IMR-90 (cell line): Measurements from ENCODE around the gene PGBD5. TPM values are rescaled to one million over a fixed set of nuclear protein-coding genes. Genes with fewer than 3 reads are reported as not detected.

Experiments used
- ATAC-seq: fragments of 200-7000 bp; cut with Tn5 transposase; 2 replicates; pipeline ENCODE4 v1.9.1; 2020; ENCODE audit warnings: low read depth, mild to moderate bottlenecking, moderate library complexity
- BruUV-seq: library from RNA; stranded (reverse); fragments of 400-500 nt; replicated peaks from 2 replicates; lab custom pipeline; 2021; lab: Mats Ljungman, UMichigan
- CTCF ChIA-PET: fragments of 300-600 bp; formaldehyde crosslinking; extraction: SDS; loops from one replicate; lab custom pipeline; 2021; ENCODE audit warnings: antibody characterized with exemption; lab: Yijun Ruan, JAX
- POLR2A ChIA-PET: fragments of 300-600 bp; sonication (Branson Sonifier 250); formaldehyde crosslinking; loops from one replicate; lab custom pipeline; 2022; ENCODE audit warnings: antibody characterized with exemption; ENCODE audit not compliant: unreplicated experiment; lab: Charles Lee
- DNase-seq: peaks from one replicate; pipeline ENCODE4 v3.0.0; 2013
- H2AFZ ChIP-seq: replicated peaks from 2 replicates; pipeline ENCODE3; 2013; ENCODE audit warnings: low read length, mild to moderate bottlenecking; ENCODE audit not compliant: poor library complexity
- H2AK5ac ChIP-seq: 2 replicates; pipeline ENCODE4 v1.6.1; 2013; ENCODE audit warnings: low read depth, low read length, inconsistent platforms
- H2AK9ac ChIP-seq: replicated peaks from 2 replicates; pipeline ENCODE3; 2013; ENCODE audit warnings: mild to moderate bottlenecking, low read depth, low read length, moderate library complexity; ENCODE audit not compliant: poor library complexity
- H2BK120ac ChIP-seq: 2 replicates; pipeline ENCODE4 v1.6.1; 2013; ENCODE audit warnings: low read depth, low read length, inconsistent platforms
- H2BK15ac ChIP-seq: 3 replicates; pipeline ENCODE4 v1.6.1; 2013; ENCODE audit warnings: low read depth, low read length, inconsistent platforms
- H2BK20ac ChIP-seq: 2 replicates; pipeline ENCODE4 v1.6.1; 2013; ENCODE audit warnings: low read depth, mild to moderate bottlenecking, inconsistent platforms, low read length, moderate library complexity
- H2BK5ac ChIP-seq: 2 replicates; pipeline ENCODE4 v1.6.1; 2013; ENCODE audit warnings: mild to moderate bottlenecking, low read depth, low read length, inconsistent platforms; ENCODE audit not compliant: poor library complexity, severe bottlenecking
- H3K14ac ChIP-seq: replicated peaks from 2 replicates; pipeline ENCODE4 v1.6.1; 2013; ENCODE audit warnings: low read depth, low read length, inconsistent platforms
- H3K18ac ChIP-seq: 2 replicates; pipeline ENCODE4 v1.6.1; 2013; ENCODE audit warnings: low read depth, low read length, control low read depth
- H3K23ac ChIP-seq: 2 replicates; pipeline ENCODE4 v1.6.1; 2013; ENCODE audit warnings: low read depth, low read length, inconsistent platforms
- H3K27ac ChIP-seq: 2 replicates; pipeline ENCODE4 v1.5.1; 2013; ENCODE audit warnings: mild to moderate bottlenecking, control low read depth, low read length; ENCODE audit not compliant: insufficient read depth
- H3K27me3 ChIP-seq: 2 replicates; pipeline ENCODE4 v1.6.1; 2013; ENCODE audit warnings: low read length; ENCODE audit not compliant: control insufficient read depth, insufficient read depth
- H3K36me3 ChIP-seq: 2 replicates; pipeline ENCODE4 v1.6.1; 2013; ENCODE audit warnings: low read length, mixed read lengths; ENCODE audit not compliant: control insufficient read depth, insufficient read depth
- H3K4ac ChIP-seq: 2 replicates; pipeline ENCODE4 v1.6.1; 2013; ENCODE audit warnings: low read depth, low read length, inconsistent platforms
- H3K4me1 ChIP-seq: 2 replicates; pipeline ENCODE4 v1.6.1; 2013; ENCODE audit warnings: low read length, mixed read lengths; ENCODE audit not compliant: control insufficient read depth, insufficient read depth
- H3K4me2 ChIP-seq: 2 replicates; pipeline ENCODE4 v1.6.1; 2013; ENCODE audit warnings: low read depth, mild to moderate bottlenecking, control low read depth, low read length, moderate library complexity
- H3K4me3 ChIP-seq: 2 replicates; pipeline ENCODE4 v1.5.1; 2013; ENCODE audit warnings: low read depth, mild to moderate bottlenecking, control low read depth, low read length, moderate library complexity; ENCODE audit not compliant: insufficient read depth
- H3K56ac ChIP-seq: 2 replicates; pipeline ENCODE4 v1.6.1; 2013; ENCODE audit warnings: low read length, inconsistent platforms; ENCODE audit not compliant: insufficient read depth; ENCODE audit errors: extremely low read depth
- H3K79me1 ChIP-seq, 2 experiments: 2 replicates each; pipeline ENCODE4 v1.6.1; 2013; ENCODE audit warnings: low read length in 2 of 2, inconsistent platforms in 1 of 2, low read depth in 1 of 2
- H3K9ac ChIP-seq: 2 replicates; pipeline ENCODE4 v1.6.1; 2013; ENCODE audit warnings: low read depth, low read length, control low read depth
- H3K9me1 ChIP-seq: 2 replicates; pipeline ENCODE4 v1.6.1; 2013; ENCODE audit warnings: low read length, inconsistent platforms; ENCODE audit not compliant: insufficient read depth
- H3K9me3 ChIP-seq: 2 replicates; pipeline ENCODE4 v1.6.1; 2013; ENCODE audit warnings: low read length; ENCODE audit not compliant: control insufficient read depth, insufficient read depth
- H4K20me1 ChIP-seq: 2 replicates; pipeline ENCODE4 v1.6.1; 2013; ENCODE audit warnings: low read length, inconsistent platforms; ENCODE audit not compliant: insufficient read depth
- H4K5ac ChIP-seq: 2 replicates; pipeline ENCODE4 v1.6.1; 2013; ENCODE audit warnings: mild to moderate bottlenecking, low read depth, low read length, control low read depth
- H4K8ac ChIP-seq, 2 experiments: 2 replicates each; pipeline ENCODE4 v1.6.1; 2013; ENCODE audit warnings: low read depth in 2 of 2, low read length in 2 of 2, control low read depth in 1 of 2, inconsistent platforms in 1 of 2
- H4K91ac ChIP-seq: 2 replicates; pipeline ENCODE4 v1.6.1; 2013; ENCODE audit warnings: low read depth, low read length, inconsistent platforms; ENCODE audit not compliant: insufficient read depth
- BHLHE40 ChIP-seq: fragments of 150-350 bp; IDR thresholded peaks from 2 replicates; pipeline ENCODE4 v1.6.1; 2016; ENCODE audit warnings: mild to moderate bottlenecking, low read depth, low read length
- CEBPB ChIP-seq: IDR thresholded peaks from 2 replicates; pipeline ENCODE4 v1.6.1; 2012; ENCODE audit warnings: low read depth, low read length, improper control_type of control experiment
- CHD1 ChIP-seq: IDR thresholded peaks from 2 replicates; pipeline ENCODE4 v1.6.1; 2012; ENCODE audit warnings: low read depth, low read length, improper control_type of control experiment
- ELK1 ChIP-seq: fragments of 150-350 bp; IDR thresholded peaks from 2 replicates; pipeline ENCODE4 v1.6.1; 2016; ENCODE audit warnings: low read depth, mild to moderate bottlenecking, low read length, moderate library complexity, borderline replicate concordance
- FOS ChIP-seq: fragments of 150-350 bp; IDR thresholded peaks from 2 replicates; pipeline ENCODE4 v1.6.1; 2016; ENCODE audit warnings: low read depth, low read length
- MAFK ChIP-seq: IDR thresholded peaks from 2 replicates; pipeline ENCODE4 v1.6.1; 2012; ENCODE audit warnings: low read depth, low read length, improper control_type of control experiment
- MAZ ChIP-seq: IDR thresholded peaks from 2 replicates; pipeline ENCODE4 v1.6.1; 2012; ENCODE audit warnings: low read depth, mild to moderate bottlenecking, low read length, improper control_type of control experiment, moderate library complexity, borderline replicate concordance
- MXI1 ChIP-seq: IDR thresholded peaks from 2 replicates; pipeline ENCODE4 v1.6.1; 2012; ENCODE audit warnings: low read depth, mild to moderate bottlenecking, low read length, moderate library complexity, borderline replicate concordance
- NFE2L2 ChIP-seq: fragments of 150-350 bp; IDR thresholded peaks from 2 replicates; pipeline ENCODE4 v1.6.1; 2016; ENCODE audit warnings: low read depth, mild to moderate bottlenecking, low read length
- POLR2A ChIP-seq: IDR thresholded peaks from 2 replicates; pipeline ENCODE4 v1.6.1; 2012; ENCODE audit warnings: mild to moderate bottlenecking, low read depth, low read length
- RAD21 ChIP-seq: IDR thresholded peaks from 2 replicates; pipeline ENCODE4 v1.6.1; 2012; ENCODE audit warnings: low read length, improper control_type of control experiment
- RCOR1 ChIP-seq: IDR thresholded peaks from 2 replicates; pipeline ENCODE4 v1.6.1; 2012; ENCODE audit warnings: mild to moderate bottlenecking, low read length, improper control_type of control experiment; ENCODE audit not compliant: insufficient replicate concordance
- RFX5 ChIP-seq: IDR thresholded peaks from 2 replicates; pipeline ENCODE4 v1.8.0; 2012; ENCODE audit warnings: low read depth, mild to moderate bottlenecking, low read length, moderate library complexity
- SMC3 ChIP-seq: fragments of 150-350 bp; IDR thresholded peaks from 2 replicates; pipeline ENCODE4 v1.6.1; 2016; ENCODE audit warnings: low read depth, mild to moderate bottlenecking, antibody characterized with exemption, low read length, moderate library complexity
- USF2 ChIP-seq: fragments of 150-350 bp; IDR thresholded peaks from 2 replicates; pipeline ENCODE4 v1.6.1; 2017; ENCODE audit warnings: mild to moderate bottlenecking, antibody characterized with exemption, low read length, low read depth
- WGBS, 2 experiments: methylation state at CpG; one replicate each; pipeline versions ENCODE4 v1.1.5 to v1.1.7; 2013; ENCODE audit warnings: missing lambda C conversion rate in 2 of 2; ENCODE audit not compliant: insufficient read length in 1 of 2; ENCODE audit errors: extremely low coverage in 2 of 2; 5-methylcytosine and 5-hydroxymethylcytosine counted together
- dilution Hi-C: fragments of 300-500 bp; cut with HindIII; formaldehyde crosslinking; loops from one replicate; pipeline ENCODE4 v1.14.3; 2018; ENCODE audit warnings: low sequenced_read_pairs; ENCODE audit not compliant: unreplicated experiment
- in situ Hi-C: fragments of 300-500 bp; cut with MboI; formaldehyde crosslinking; loops from 3 replicates; pipeline ENCODE4 v1.14.3; 2019; ENCODE audit warnings: low sequenced_read_pairs, inconsistent platforms, mixed read lengths
- intact Hi-C: fragments of 100-400 bp; cut with micrococcal nuclease; formaldehyde crosslinking; loops from 2 replicates; pipeline ENCODE4 v1.10.0; 2022
- polyA plus RNA-seq, 3 experiments: library from polyadenylated mRNA; depleted of rRNA; stranded (reverse); fragments of >200 nt; gene quantifications; 2 replicates each; pipeline ENCODE4 v1.2.3, GENCODE V29; 2012; ENCODE audit warnings: low replicate concordance in 1 of 3
- total RNA-seq: library from RNA; depleted of rRNA; stranded (reverse); fragments of >200 nt; gene quantifications from 2 replicates; pipeline ENCODE4 v1.2.3, GENCODE V29; 2012
- TF ChIP-seq, protein P1 (sequence below): conservative IDR thresholded peaks from 2 replicates; pipeline ENCODE4 v1.5.1; 2012; ENCODE audit warnings: mild to moderate bottlenecking, low read depth, low read length, improper control_type of control experiment

Gene PGBD5
- total and polyA plus RNA-seq, 2 of the 4 experiments (the other 2 are of a cell fraction): 0.18 to 0.36 TPM

DNA sequence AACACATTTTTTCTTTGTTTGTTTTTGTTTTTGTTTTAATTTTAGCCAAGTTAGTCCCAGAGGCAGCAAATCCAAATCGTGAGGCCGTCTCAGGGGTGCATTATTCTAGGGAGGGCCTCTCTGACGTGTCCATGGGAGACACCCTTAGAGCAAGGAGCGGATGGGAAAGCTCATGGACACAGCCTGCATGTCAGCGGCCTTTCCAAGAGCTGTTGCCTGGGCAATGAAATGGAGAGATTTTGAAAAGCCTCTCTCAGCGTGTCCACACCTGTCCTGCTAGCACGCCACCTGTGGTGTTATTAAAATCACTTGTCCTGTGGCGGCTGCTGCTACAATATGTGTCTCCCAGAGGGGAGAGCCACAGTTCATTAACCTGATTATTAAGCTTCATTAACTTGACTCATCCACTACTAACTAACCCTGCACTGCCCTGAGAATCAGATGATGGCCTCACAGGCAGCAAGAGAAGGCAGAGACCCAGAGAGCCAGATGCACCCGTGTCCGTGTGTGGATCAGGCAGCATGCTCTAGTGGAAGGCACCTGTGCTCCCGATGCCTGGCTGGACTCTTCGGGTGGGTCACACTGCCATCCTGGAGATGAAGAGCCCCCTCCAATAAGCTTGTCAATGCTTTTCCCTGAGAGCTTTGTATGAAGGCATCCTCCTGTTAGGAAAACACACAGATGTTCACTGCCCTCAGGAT, 133.3 kb downstream of the PGBD5 start:
- dilution Hi-C loops: no loop called here
- CTCF ChIA-PET: no interaction called here
- POLR2A ChIA-PET: no interaction called here

More for the DNA sequence above, 133.3 kb downstream of the PGBD5 start:
- H2BK15ac ChIP-seq: no peak overlapping the region
- no peaks in the 10 kb centered on the region for H3K9me1 ChIP-seq
- ATAC-seq: no peak
- no peaks in the 10 kb centered on the region for H3K4me1 ChIP-seq
- H2AK9ac ChIP-seq: no peak overlapping the region
- H3K27me3 ChIP-seq: peaks cover 21% of the 10 kb centered on the region
- H3K4me3 ChIP-seq: no peak overlapping the region
- no peak overlapping the region for H2BK20ac ChIP-seq
- no peak overlapping the region for H3K23ac ChIP-seq
- in situ Hi-C loops (no loop called here), intact Hi-C loops (no loop called here)
- no TSS peak for BruUV-seq
- no peaks in the 10 kb centered on the region for H3K9me3 ChIP-seq
- no peak overlapping the region for H3K4ac ChIP-seq
- no peak overlapping the region for H4K5ac ChIP-seq
- H3K14ac ChIP-seq: no peak overlapping the region
- no peak overlapping the region for H3K27ac ChIP-seq
- no peak overlapping the region for H3K9ac ChIP-seq
- H4K8ac ChIP-seq: no peak overlapping the region
- no peaks in the 10 kb centered on the region for H3K79me1 ChIP-seq
- no peak overlapping the region for H3K18ac ChIP-seq
- H3K36me3 ChIP-seq: no peaks in the 10 kb centered on the region
- TF ChIP-seq MAZ: no peak
- TF ChIP-seq FOS: no peak
- TF ChIP-seq MXI1: no peak
- TF ChIP-seq, protein P1, sequence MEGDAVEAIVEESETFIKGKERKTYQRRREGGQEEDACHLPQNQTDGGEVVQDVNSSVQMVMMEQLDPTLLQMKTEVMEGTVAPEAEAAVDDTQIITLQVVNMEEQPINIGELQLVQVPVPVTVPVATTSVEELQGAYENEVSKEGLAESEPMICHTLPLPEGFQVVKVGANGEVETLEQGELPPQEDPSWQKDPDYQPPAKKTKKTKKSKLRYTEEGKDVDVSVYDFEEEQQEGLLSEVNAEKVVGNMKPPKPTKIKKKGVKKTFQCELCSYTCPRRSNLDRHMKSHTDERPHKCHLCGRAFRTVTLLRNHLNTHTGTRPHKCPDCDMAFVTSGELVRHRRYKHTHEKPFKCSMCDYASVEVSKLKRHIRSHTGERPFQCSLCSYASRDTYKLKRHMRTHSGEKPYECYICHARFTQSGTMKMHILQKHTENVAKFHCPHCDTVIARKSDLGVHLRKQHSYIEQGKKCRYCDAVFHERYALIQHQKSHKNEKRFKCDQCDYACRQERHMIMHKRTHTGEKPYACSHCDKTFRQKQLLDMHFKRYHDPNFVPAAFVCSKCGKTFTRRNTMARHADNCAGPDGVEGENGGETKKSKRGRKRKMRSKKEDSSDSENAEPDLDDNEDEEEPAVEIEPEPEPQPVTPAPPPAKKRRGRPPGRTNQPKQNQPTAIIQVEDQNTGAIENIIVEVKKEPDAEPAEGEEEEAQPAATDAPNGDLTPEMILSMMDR: no peak
- TF ChIP-seq CEBPB: no peak
- no peak for TF ChIP-seq BHLHE40
- TF ChIP-seq ELK1: no peak
- TF ChIP-seq RCOR1: no peak
- no peak for TF ChIP-seq SMC3
- TF ChIP-seq CHD1: no peak
- TF ChIP-seq NFE2L2: no peak
- no peak for TF ChIP-seq RAD21
- no peak for TF ChIP-seq POLR2A
- no peak for TF ChIP-seq USF2
- TF ChIP-seq RFX5: no peak
- TF ChIP-seq MAFK: no peak
- H2BK5ac ChIP-seq: no peak overlapping the region
- H3K4me2 ChIP-seq: no peak overlapping the region
- no peak overlapping the region for H3K56ac ChIP-seq
- no peak overlapping the region for H4K91ac ChIP-seq
- H4K20me1 ChIP-seq: no peaks in the 10 kb centered on the region
- H2AFZ ChIP-seq: no peak overlapping the region
- 41% methylated on average over 8 of the region's 12 CpGs; no CpG with 5 or more reads in 1 of the 2 experiments for WGBS, 2 experiments
- H2AK5ac ChIP-seq: no peak overlapping the region
- DNase-seq: no peak
- no peak overlapping the region for H2BK120ac ChIP-seq
